ENCODE measurements around the gene INPP5A.
A peak's percentile ranks its signal among the peaks of the same experiment; 100 is the strongest.

Gene INPP5A

DNA sequence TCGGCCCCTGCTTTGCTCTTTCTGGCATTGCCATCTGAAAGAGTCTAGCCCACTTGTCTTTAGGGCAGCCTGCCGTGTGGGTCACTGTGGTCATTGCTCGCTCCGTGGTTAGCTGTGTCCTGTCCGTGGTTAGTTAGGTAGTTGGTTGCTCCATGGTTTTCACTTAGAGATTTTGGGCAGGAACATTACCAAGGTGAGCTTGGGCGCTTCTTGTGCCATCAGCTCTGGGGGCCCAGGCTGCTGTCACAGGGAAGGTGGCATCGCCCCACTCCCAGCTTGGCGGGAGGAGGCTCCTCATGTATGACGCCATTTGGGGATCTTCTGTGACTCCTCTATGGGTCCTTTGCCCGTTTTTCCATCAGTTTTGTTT is 53.1 kb downstream of the INPP5A start:
- no peaks in the 10 kb centered on the region for H3K36me3 ChIP-seq (ENCODE audit: control insufficient read depth in 2 of 2, insufficient read depth in 2 of 2, low read length in 2 of 2)
- H3K27ac ChIP-seq (ENCODE audit: low read depth in 2 of 2, low read length in 2 of 2) = peak overlapping the region; percentile 62 to 79
- no peak overlapping the region for H3K9ac ChIP-seq (ENCODE audit: low read depth in 1 of 2, low read length in 2 of 2)
- peaks cover 53 to 56% of the 10 kb centered on the region in 2 donors for H3K4me1 ChIP-seq (ENCODE audit: control insufficient read depth in 2 of 2, insufficient read depth in 2 of 2, low read length in 2 of 2)
- H3K27me3 ChIP-seq (ENCODE audit: control insufficient read depth in 2 of 2, insufficient read depth in 2 of 2, low read length in 2 of 2) = no peaks in the 10 kb centered on the region
- H3K9me3 ChIP-seq (ENCODE audit: control insufficient read depth in 2 of 2, low read length in 2 of 2) = no peaks in the 10 kb centered on the region
- peak overlapping the region; percentile 14 to 33 for H3K4me3 ChIP-seq (ENCODE audit: low read length in 2 of 2)

DNA sequence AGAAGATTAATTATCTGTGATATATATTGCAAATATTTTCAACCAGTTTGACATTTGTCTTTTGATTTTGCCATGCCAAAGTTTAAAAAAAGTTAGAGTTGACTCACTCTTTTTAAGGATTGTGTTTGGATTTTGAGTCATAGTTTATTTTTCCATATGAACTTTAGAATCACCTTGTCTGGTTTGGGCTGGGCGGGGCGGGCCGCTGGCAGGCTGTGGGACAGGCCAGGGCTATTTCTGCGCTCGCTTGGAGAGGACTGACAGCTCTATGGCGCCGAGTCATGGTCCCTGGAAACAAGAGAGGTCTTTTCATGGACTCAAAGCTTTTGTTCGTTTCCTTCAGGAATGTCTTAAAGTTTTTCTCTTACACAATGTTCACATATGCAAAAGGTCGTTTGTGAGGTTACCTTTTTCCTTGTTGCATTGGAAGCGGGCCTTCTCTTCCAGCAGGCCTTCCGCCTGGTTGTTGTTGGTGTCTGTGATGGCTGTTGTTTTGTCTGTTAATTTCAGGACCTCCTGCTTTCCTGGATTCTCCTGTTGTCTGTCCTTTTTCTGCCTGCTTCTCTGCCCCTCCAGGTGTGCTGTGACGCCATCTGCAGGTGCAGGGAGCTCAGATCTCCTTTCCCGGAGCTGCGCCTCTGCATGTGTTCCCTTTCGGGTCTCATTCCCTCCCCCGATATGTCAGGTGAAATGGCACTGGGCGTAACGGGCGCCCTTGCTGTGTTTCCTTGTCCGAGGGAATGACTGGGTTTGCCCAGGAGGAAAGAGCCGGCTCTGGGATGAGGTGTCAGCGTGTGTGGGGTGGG is 53.8 kb downstream of the INPP5A start:
- H3K9me3 ChIP-seq (ENCODE audit: control insufficient read depth in 2 of 2, low read length in 2 of 2) = no peaks in the 10 kb centered on the region
- peak overlapping the region; percentile 34 to 44 for H3K9ac ChIP-seq (ENCODE audit: low read depth in 1 of 2, low read length in 2 of 2)
- H3K27ac ChIP-seq (ENCODE audit: low read depth in 2 of 2, low read length in 2 of 2) = peak overlapping the region; percentile 79 to 83
- H3K27me3 ChIP-seq (ENCODE audit: control insufficient read depth in 2 of 2, insufficient read depth in 2 of 2, low read length in 2 of 2) = no peaks in the 10 kb centered on the region
- no peaks in the 10 kb centered on the region for H3K36me3 ChIP-seq (ENCODE audit: control insufficient read depth in 2 of 2, insufficient read depth in 2 of 2, low read length in 2 of 2)
- peak overlapping the region; percentile 28 to 51 for H3K4me3 ChIP-seq (ENCODE audit: low read length in 2 of 2)
- H3K4me1 ChIP-seq (ENCODE audit: control insufficient read depth in 2 of 2, insufficient read depth in 2 of 2, low read length in 2 of 2) = peaks cover 53 to 56% of the 10 kb centered on the region in 2 donors

DNA sequence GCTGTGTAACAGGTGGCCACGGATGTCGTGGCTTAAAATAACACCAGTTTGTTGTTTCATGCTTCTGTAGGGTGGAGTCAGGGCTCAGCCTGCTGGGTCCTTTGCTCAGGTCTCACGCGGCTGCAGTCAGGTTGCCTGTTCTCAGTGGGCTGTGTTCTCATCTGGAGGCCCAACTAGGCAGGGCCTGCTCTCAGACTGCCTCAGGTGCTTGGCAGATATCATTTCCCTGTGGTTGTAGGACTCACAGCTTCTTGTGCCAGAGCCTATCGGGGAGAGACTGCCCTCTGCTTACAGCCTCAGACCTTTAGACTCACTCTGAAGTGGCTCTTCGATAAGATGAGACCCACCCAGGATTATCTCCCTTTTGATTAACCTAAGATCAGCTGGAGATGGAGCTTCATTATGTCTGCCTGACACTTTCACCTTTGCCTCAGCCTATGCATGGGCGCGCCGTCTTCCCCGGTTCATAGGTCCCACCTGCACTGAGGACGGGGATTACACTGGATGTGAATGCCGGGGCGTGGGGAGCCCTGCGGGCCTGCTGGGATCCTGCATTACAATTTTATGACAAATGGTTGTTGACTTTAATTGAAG is 55.3 kb downstream of the INPP5A start:
- Histone ChIP-seq H3K4me1 (ENCODE audit: control insufficient read depth in 2 of 2, insufficient read depth in 2 of 2, low read length in 2 of 2) (peaks cover 50 to 56% of the 10 kb centered on the region in 2 donors), H3K27ac (ENCODE audit: low read depth in 2 of 2, low read length in 2 of 2) (peak overlapping the region; percentile 79 to 83), H3K27me3 (ENCODE audit: control insufficient read depth in 2 of 2, insufficient read depth in 2 of 2, low read length in 2 of 2) (no peaks in the 10 kb centered on the region), H3K9me3 (ENCODE audit: control insufficient read depth in 2 of 2, low read length in 2 of 2) (no peaks in the 10 kb centered on the region), H3K4me3 (ENCODE audit: low read length in 2 of 2) (peak overlapping the region; percentile 4 to 20), H3K36me3 (ENCODE audit: control insufficient read depth in 2 of 2, insufficient read depth in 2 of 2, low read length in 2 of 2) (no peaks in the 10 kb centered on the region), H3K9ac (ENCODE audit: low read depth in 1 of 2, low read length in 2 of 2) (peak overlapping the region; percentile 28 to 35)

DNA sequence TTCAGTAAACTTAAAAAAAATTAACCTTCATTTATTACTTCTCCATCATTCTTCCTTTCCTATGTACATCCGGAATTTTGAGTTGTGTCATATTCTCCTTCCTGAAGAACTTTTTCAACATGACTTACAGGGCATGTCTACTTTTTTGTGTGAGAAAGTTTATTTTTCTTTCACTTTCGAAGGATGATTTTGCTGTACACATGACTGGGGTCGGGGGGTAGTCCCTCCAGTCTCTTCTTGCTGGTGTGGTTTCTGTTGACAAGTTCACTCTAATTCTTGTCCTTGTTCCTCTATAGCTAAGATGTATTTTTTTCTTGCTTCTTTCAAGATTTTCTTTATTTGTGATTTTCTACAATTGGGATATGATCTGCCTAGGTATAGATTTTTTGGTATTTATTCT is 55.8 kb downstream of the INPP5A start:
- no peaks in the 10 kb centered on the region for H3K36me3 ChIP-seq (ENCODE audit: control insufficient read depth in 2 of 2, insufficient read depth in 2 of 2, low read length in 2 of 2)
- no peaks in the 10 kb centered on the region for H3K9me3 ChIP-seq (ENCODE audit: control insufficient read depth in 2 of 2, low read length in 2 of 2)
- peak overlapping the region in 1 of 2 donors; percentile 28 for H3K9ac ChIP-seq (ENCODE audit: low read depth in 1 of 2, low read length in 2 of 2)
- peaks cover 46 to 61% of the 10 kb centered on the region in 2 donors for H3K4me1 ChIP-seq (ENCODE audit: control insufficient read depth in 2 of 2, insufficient read depth in 2 of 2, low read length in 2 of 2)
- peak overlapping the region; percentile 79 to 83 for H3K27ac ChIP-seq (ENCODE audit: low read depth in 2 of 2, low read length in 2 of 2)
- H3K27me3 ChIP-seq (ENCODE audit: control insufficient read depth in 2 of 2, insufficient read depth in 2 of 2, low read length in 2 of 2) = no peaks in the 10 kb centered on the region
- peak overlapping the region in 1 of 2 donors; percentile 4 for H3K4me3 ChIP-seq (ENCODE audit: low read length in 2 of 2)

DNA sequence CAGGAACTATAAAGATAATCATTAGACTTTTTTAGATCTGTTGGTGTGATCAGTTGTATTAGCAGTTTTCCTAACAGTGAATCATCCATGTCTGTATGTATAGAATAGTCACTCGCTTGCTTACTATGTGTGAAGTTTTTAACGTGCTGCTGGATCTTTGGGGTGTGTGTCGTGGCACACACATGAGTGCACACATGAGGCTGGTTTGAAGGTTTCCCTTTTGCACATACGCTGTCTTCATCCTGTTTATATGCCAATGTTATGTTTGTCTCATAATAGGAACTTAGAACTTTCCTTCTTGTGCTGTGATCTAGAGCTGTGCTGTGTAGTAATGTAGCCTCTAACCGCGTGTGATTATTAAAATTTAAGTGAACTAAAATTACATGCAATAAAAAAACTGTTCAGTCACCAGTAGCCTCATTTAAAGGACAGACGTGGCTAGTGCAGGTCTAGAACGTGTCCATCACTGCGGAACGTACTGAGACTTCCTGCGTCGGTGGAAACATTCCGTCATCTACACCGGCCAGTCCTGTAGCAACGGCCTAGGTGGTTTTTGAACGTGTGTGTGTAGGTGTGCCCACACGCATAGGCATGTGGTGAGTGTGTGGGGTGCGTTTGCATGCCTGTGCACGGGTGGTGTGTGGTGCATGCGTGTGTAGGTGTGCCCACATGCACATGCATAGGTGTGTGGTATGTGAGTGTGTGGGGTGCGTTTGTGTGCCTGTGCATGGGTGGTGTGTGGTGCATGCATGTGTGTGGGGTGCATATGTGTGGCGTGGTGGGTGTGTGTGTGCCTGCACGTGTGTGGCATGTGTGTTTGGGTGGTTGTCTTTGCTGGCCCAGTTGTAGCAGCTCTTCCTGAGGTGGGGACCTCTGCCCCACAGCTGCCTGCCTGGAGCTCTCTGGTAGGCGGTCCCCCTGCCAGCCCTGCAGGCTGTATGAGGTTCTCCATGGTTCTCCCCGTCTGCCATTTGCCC is 56.6 kb downstream of the INPP5A start:
- Histone ChIP-seq H3K4me3 (ENCODE audit: low read length in 2 of 2) (no peak overlapping the region), H3K27ac (ENCODE audit: low read depth in 2 of 2, low read length in 2 of 2) (peak overlapping the region; percentile 38 to 79), H3K9me3 (ENCODE audit: control insufficient read depth in 2 of 2, low read length in 2 of 2) (no peaks in the 10 kb centered on the region), H3K9ac (ENCODE audit: low read depth in 1 of 2, low read length in 2 of 2) (no peak overlapping the region), H3K36me3 (ENCODE audit: control insufficient read depth in 2 of 2, insufficient read depth in 2 of 2, low read length in 2 of 2) (no peaks in the 10 kb centered on the region), H3K4me1 (ENCODE audit: control insufficient read depth in 2 of 2, insufficient read depth in 2 of 2, low read length in 2 of 2) (peaks cover 40 to 63% of the 10 kb centered on the region in 2 donors), H3K27me3 (ENCODE audit: control insufficient read depth in 2 of 2, insufficient read depth in 2 of 2, low read length in 2 of 2) (no peaks in the 10 kb centered on the region)

DNA sequence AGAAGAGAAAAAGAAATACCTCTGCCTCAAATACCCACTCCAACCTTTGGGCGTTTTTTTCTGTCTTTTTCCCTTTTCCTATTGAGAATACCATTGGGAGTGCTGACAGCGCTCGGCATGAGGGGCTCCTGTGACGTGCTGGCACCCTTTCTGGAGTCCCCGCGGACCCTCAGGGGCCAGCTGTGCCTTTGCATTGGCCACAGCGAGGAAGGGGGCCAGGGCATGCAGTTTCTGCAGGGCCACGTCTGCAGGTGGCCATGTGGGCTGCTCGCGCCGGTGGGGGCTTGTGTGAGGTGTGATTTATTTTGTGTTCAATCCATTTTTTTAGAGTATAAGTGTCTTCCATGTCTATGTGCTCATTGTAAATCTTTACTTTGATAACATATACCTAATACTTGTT is 57.4 kb downstream of the INPP5A start:
- no peak overlapping the region for H3K4me3 ChIP-seq (ENCODE audit: low read length in 2 of 2)
- no peak overlapping the region for H3K9ac ChIP-seq (ENCODE audit: low read depth in 1 of 2, low read length in 2 of 2)
- no peaks in the 10 kb centered on the region for H3K36me3 ChIP-seq (ENCODE audit: control insufficient read depth in 2 of 2, insufficient read depth in 2 of 2, low read length in 2 of 2)
- H3K9me3 ChIP-seq (ENCODE audit: control insufficient read depth in 2 of 2, low read length in 2 of 2) = no peaks in the 10 kb centered on the region
- H3K4me1 ChIP-seq (ENCODE audit: control insufficient read depth in 2 of 2, insufficient read depth in 2 of 2, low read length in 2 of 2) = peaks cover 31 to 55% of the 10 kb centered on the region in 2 donors
- H3K27me3 ChIP-seq (ENCODE audit: control insufficient read depth in 2 of 2, insufficient read depth in 2 of 2, low read length in 2 of 2) = no peaks in the 10 kb centered on the region
- H3K27ac ChIP-seq (ENCODE audit: low read depth in 2 of 2, low read length in 2 of 2) = no peak overlapping the region

DNA sequence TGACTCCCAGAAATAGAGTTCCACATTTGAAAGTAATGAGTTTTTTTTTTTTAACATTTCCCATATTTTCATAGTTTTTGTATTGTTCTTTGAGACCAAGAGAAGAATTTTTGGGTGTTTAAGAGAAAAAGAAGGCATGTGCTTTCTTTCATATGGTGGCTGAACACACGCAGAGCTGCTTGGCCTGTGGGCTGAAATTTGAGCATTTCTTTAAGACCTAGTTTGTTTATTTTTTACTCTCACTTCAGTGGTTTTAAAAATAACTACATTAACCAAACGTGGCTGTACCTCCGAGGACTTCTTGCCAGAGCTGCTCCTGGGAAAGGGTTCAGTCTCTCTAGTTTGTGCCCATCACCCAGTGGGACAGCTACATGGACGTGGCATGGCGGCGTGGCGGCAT is 58.3 kb downstream of the INPP5A start:
- Histone ChIP-seq H3K27me3 (ENCODE audit: control insufficient read depth in 2 of 2, insufficient read depth in 2 of 2, low read length in 2 of 2) (no peaks in the 10 kb centered on the region), H3K9me3 (ENCODE audit: control insufficient read depth in 2 of 2, low read length in 2 of 2) (peaks cover 0 to 4% of the 10 kb centered on the region in 2 donors), H3K9ac (ENCODE audit: low read depth in 1 of 2, low read length in 2 of 2) (no peak overlapping the region), H3K27ac (ENCODE audit: low read depth in 2 of 2, low read length in 2 of 2) (no peak overlapping the region), H3K4me3 (ENCODE audit: low read length in 2 of 2) (no peak overlapping the region), H3K4me1 (ENCODE audit: control insufficient read depth in 2 of 2, insufficient read depth in 2 of 2, low read length in 2 of 2) (peaks cover 24 to 46% of the 10 kb centered on the region in 2 donors), H3K36me3 (ENCODE audit: control insufficient read depth in 2 of 2, insufficient read depth in 2 of 2, low read length in 2 of 2) (no peaks in the 10 kb centered on the region)

DNA sequence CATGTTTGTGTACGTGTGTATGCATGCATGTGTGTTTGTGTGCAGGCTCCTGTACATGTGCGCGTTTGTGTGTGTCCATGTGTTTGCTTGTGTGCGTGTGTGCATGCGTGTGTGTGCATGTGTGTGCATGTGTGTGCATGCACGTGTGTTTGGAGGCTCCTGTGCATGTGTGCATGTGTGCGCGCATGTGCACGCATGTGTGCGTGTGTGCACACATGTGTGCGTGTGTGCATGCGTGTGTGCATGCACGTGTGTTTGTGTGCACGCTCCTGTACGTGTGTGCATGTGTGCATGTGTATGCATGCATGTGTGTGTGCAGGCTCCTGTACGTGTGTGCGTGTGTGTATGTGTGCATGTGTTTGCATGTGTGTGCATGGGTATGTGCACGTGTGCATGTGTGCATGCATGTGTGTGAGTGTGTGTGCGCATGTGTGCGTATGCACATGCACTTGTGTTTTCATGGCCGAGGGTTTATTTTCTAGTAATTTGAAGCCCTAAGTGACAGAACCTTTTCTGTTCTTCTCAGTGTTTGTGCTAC is 59.2 kb downstream of the INPP5A start:
- Histone ChIP-seq H3K27ac (ENCODE audit: low read depth in 2 of 2, low read length in 2 of 2) (no peak overlapping the region), H3K9me3 (ENCODE audit: control insufficient read depth in 2 of 2, low read length in 2 of 2) (peaks cover 0 to 4% of the 10 kb centered on the region in 2 donors), H3K27me3 (ENCODE audit: control insufficient read depth in 2 of 2, insufficient read depth in 2 of 2, low read length in 2 of 2) (no peaks in the 10 kb centered on the region), H3K4me1 (ENCODE audit: control insufficient read depth in 2 of 2, insufficient read depth in 2 of 2, low read length in 2 of 2) (peaks cover 17 to 39% of the 10 kb centered on the region in 2 donors), H3K9ac (ENCODE audit: low read depth in 1 of 2, low read length in 2 of 2) (no peak overlapping the region), H3K4me3 (ENCODE audit: low read length in 2 of 2) (no peak overlapping the region), H3K36me3 (ENCODE audit: control insufficient read depth in 2 of 2, insufficient read depth in 2 of 2, low read length in 2 of 2) (no peaks in the 10 kb centered on the region)

DNA sequence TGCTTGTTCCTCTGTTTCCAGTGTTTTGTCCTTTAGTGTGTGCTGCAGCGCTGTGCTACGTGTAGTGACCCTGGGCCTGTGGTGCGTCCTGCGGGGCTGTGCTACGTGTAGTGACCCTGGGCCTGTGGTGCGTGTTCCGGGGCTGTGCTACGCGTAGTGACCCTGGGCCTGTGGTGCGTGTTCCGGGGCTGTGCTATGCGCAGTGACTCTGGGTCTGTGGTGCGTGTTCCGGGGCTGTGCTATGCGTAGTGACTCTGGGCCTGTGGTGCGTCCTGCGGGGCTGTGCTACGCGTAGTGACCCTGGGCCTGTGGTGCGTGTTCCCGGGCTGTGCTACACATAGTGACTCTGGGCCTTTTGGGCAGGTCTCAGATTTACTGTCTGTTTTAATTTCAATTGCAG is 60.1 kb downstream of the INPP5A start:
- no peak overlapping the region for H3K9ac ChIP-seq (ENCODE audit: low read depth in 1 of 2, low read length in 2 of 2)
- H3K27ac ChIP-seq (ENCODE audit: low read depth in 2 of 2, low read length in 2 of 2) = no peak overlapping the region
- peaks cover 10 to 32% of the 10 kb centered on the region in 2 donors for H3K4me1 ChIP-seq (ENCODE audit: control insufficient read depth in 2 of 2, insufficient read depth in 2 of 2, low read length in 2 of 2)
- no peaks in the 10 kb centered on the region for H3K36me3 ChIP-seq (ENCODE audit: control insufficient read depth in 2 of 2, insufficient read depth in 2 of 2, low read length in 2 of 2)
- H3K9me3 ChIP-seq (ENCODE audit: control insufficient read depth in 2 of 2, low read length in 2 of 2) = peaks cover 0 to 4% of the 10 kb centered on the region in 2 donors
- no peaks in the 10 kb centered on the region for H3K27me3 ChIP-seq (ENCODE audit: control insufficient read depth in 2 of 2, insufficient read depth in 2 of 2, low read length in 2 of 2)
- no peak overlapping the region for H3K4me3 ChIP-seq (ENCODE audit: low read length in 2 of 2)
